OCI-LY1 (cell line): ENCODE measurements around the gene MGAT3.

ENCODE experiments used
- CTCF ChIP-seq: fragments of 200-600 bp; sonication (generic), shearing (Covaris generic); IDR thresholded peaks from 2 replicates; pipeline ENCODE4 v1.5.1; 2017; ENCODE audit warnings: mild to moderate bottlenecking, antibody characterized with exemption, low read length, moderate library complexity, mixed read lengths
- EZH2 ChIP-seq: fragments of 200-600 bp; sonication (generic), shearing (Covaris generic); IDR thresholded peaks from 2 replicates; pipeline ENCODE4 v1.8.0; 2017; ENCODE audit warnings: borderline replicate concordance, mixed run types, mild to moderate bottlenecking, antibody characterized with exemption, low read length, moderate library complexity, mixed read lengths

- TF ChIP-seq CTCF (no peak), EZH2 (no peak)
Measured at GRCh38 chr22:39434243-39434653, 22.6 kb upstream of the MGAT3 start.
